NK-92 (cell line): Measurements from ENCODE around the gene MRPL34.

ENCODE experiments used
- DNase-seq: peaks from one replicate; lab custom pipeline; 2025; ENCODE audit not compliant: unreplicated experiment; lab: John Stamatoyannopoulos, UW

MRPL34 gene

GRCh38 chr19:17309198-17309964 lies 3.7 kb downstream of the MRPL34 start, which contains the start of gene DDA1:
TSS of gene DDA1 (plus strand) at chr19:17309563. CDS start at chr19:17309655, 92 bp downstream.
- DNase-seq = peak; percentile 99

GRCh38 chr19:17309965-17310461 lies 4.3 kb downstream of the MRPL34 start:
- DNase-seq = no peak

- DNase-seq = no peak
Observed at GRCh38 chr19:17311455-17312188, 6.0 kb downstream of the MRPL34 start.

- no peak for DNase-seq
Observed at GRCh38 chr19:17312189-17313113, 6.8 kb downstream of the MRPL34 start.

GRCh38 chr19:17314007-17314593 lies 8.4 kb downstream of the MRPL34 start:
- DNase-seq = no peak

GRCh38 chr19:17318966-17319365 lies 13.3 kb downstream of the MRPL34 start:
- DNase-seq = no peak

GRCh38 chr19:17319473-17320238 lies 14.0 kb downstream of the MRPL34 start:
- no peak for DNase-seq

GRCh38 chr19:17320435-17320834 lies 14.8 kb downstream of the MRPL34 start:
- no peak for DNase-seq

GRCh38 chr19:17321655-17322489 lies 16.2 kb downstream of the MRPL34 start:
- no peak for DNase-seq

- no peak for DNase-seq
Observed at GRCh38 chr19:17322854-17323253, 17.2 kb downstream of the MRPL34 start.

- DNase-seq = no peak
Observed at GRCh38 chr19:17323300-17323963, 17.8 kb downstream of the MRPL34 start.

- DNase-seq = no peak
Observed at GRCh38 chr19:17323964-17324332, 18.3 kb downstream of the MRPL34 start.

GRCh38 chr19:17324357-17325114 lies 18.9 kb downstream of the MRPL34 start:
- no peak for DNase-seq

- DNase-seq = no peak
Observed at GRCh38 chr19:17325133-17325532, 19.5 kb downstream of the MRPL34 start.

- no peak for DNase-seq
Observed at GRCh38 chr19:17325881-17326594, 20.4 kb downstream of the MRPL34 start.

GRCh38 chr19:17326595-17326966 lies 20.9 kb downstream of the MRPL34 start:
- DNase-seq = no peak

GRCh38 chr19:17327068-17327653 lies 21.5 kb downstream of the MRPL34 start:
- DNase-seq = no peak
